Hematopoietic multipotent progenitor cell (in vitro differentiated cells): ENCODE measurements around the gene ACSL6. TPM values are rescaled to one million over a fixed set of nuclear protein-coding genes. Genes with fewer than 3 reads are reported as not detected.
A peak's percentile ranks its signal among the peaks of the same experiment; 100 is the strongest.

Experiments used
- DNase-seq, 3 donors: peaks; one replicate each; pipeline ENCODE4 v3.0.0-alpha.2; 2011 to 2015; ENCODE audit warnings: low read depth in 2 of 3, low spot score in 2 of 3
- total RNA-seq: library from RNA; depleted of rRNA; stranded (reverse); fragments of >200 nt; gene quantifications from one replicate; pipeline ENCODE4 v1.2.3, GENCODE V29; 2012

The ACSL6 gene
- total RNA-seq, 1 donor, result 0.27 TPM

DNA sequence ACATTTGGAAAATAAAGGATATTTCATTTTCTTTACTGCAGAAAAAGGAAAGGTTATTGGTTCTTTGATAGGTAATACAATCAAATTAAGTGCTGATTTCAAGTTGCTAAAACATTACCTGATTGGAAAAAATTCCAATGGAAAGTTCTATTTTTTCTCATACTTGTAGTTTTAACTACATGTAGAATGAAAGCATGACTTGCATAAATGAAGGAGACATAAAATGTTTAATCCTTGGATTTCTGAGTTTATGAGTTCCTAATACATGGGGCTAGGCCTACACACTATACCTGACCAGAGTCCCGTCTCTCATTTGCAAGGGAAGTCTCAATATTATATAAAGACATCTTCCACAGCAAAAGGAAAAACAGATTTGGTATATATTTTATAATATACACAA lies 60.8 kb downstream of the ACSL6 start:
- no peak for DNase-seq

DNA sequence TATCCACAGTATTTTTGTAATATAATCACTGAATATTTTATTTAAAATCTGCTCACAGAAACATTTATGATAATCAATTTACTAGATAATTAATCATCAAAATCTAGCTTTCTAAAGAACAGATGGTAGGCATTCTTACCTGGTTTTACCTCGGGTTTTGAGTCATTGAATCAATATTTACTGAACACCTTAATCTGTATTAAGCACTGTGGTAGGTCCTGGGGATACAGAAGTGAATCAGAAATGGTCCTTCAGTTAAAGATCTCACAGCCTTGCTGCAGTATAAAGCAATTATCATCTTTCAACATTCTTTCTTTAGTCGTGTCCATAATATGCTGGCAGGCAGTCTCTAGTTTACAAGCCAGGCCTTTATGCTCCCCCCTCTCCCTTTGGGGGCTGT lies 64.0 kb downstream of the ACSL6 start:
- no peak for DNase-seq

DNA sequence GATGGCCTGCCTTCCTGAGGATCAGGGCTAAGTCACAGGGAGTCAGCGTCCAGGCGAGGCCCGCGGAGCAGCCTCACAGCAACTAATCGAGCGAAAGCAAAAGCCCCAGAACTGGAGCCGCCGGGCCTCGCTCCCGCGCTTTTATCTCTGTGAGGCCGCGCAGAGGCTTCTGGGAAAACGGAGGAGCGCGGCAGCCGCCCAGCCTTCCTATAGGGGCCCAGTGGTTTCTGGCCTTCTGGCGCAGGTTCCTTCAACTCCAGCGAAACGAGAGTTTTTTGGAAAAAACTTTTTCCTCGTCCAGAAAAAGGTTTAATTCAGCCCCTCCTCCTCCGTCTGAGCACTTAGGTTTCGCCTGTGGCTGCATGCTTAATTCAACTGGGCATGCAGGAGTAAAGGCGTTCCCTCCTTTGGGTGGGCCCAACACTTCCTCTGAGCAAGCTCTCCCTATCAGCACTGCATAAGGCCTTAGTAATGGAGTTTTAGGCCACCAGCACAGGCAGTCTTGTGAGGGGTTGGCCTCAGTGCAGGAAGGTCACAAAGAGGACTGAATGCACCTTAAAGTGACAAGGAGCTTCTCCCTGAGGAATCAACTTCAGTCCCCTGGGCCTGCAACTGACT lies 65.8 kb downstream of the ACSL6 start, which contains the start of gene MEIKIN:
MEIKIN (minus strand) TSS at position 113 of the 618 bp plus-strand sequence. CDS start 158 bp downstream, outside the sequence.
- DNase-seq, result no peak

GRCh38 chr5:131944702-131945550 lies 66.5 kb downstream of the ACSL6 start:
- DNase-seq, result peak in 1 of 3 donors; percentile 11

GRCh38 chr5:131943916-131944315 lies 67.5 kb downstream of the ACSL6 start:
- peak in 1 of 3 donors; percentile 10 for DNase-seq

GRCh38 chr5:131942016-131942415 lies 69.4 kb downstream of the ACSL6 start:
- no peak for DNase-seq

DNA sequence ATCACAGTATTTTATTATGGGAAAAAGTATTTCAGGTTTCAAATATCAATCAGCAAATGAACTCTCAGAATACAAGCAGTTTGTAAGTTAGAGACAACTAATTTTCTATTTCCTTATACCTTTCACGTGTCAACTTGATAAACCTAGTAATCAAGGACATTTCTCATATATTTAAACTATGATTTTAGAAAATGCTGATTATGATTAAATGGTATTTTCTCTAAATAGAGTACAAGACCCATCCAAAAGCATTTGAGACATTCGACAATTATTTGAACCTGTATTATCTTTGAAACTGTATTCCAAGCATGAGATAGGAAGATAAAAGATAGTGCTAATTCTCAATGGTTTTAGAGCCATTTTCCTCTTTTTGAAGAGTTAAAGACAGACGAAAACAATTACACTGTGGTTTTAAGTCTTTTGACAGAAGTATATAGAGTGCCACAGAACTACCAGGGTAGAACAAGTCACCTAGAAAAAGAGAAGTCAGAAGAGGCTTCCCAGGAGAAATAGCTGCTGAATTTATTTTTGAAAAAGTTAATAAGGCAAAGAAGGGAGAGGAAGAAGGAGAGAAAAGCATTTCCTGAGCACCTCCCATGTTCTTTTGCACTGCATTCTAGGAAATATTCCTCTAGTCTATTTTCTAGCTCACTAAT lies 71.6 kb downstream of the ACSL6 start:
- no peak for DNase-seq

DNA sequence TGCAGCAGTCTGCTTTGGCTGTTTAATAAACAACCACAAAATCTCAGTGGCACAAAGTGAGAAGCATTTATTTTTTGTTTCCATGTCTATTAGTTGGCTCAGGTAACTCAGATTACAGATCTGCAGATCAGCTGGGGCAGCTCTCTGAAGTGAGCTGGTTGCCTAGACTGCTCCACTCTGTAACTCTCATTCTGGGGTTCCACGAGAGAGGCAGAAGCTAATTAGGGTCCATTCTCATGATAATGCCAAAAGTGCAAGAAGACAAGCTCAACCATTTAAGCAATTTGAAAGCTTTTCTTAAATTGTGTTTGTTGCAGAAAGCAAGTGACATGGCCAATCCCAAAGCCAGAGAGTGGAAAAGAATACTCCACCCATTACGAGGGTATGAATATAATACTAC lies 79.2 kb downstream of the ACSL6 start:
- no peak for DNase-seq

GRCh38 chr5:131928957-131929356 lies 82.5 kb downstream of the ACSL6 start:
- no peak for DNase-seq

DNA sequence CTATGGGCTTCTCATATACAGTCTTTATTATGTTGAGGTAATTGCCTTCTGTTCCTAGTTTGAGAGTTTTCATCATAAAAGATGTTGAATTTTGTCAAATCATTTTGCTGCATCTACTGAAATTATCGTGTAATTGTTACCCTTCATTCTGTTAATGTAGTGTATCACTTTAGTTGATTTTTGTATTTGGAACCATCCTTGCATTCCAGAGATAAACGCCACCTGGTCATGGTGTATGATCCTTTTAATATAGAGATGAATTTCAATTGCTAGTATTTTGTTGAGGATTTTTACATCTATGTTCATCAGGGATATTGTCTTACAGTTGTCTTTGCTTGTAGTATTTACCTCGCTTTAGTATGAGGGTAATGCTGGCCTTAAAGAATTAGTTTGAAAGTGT lies 85.3 kb downstream of the ACSL6 start:
- DNase-seq, result no peak

GRCh38 chr5:131916481-131916880 lies 95.0 kb downstream of the ACSL6 start:
- no peak for DNase-seq

DNA sequence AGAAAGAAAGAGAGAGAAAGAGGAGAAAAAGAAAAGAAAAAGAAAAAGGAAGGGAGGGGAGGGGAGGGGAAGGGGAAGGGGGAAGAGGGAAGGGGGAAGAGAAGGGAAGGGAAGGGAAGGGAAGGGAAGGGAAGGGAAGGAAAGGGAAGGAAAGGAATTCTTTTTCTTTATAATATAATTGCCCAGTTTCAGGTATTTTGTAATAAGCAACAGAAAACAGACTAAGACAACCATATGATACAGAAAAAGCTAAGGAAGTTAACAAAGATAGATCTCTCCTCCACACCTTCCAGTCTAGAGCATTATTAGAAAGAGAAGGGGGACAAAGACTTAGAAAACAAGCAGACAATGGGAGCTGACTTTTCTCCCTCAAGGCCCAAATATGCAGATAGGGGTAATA lies 97.0 kb downstream of the ACSL6 start:
- DNase-seq, result no peak

GRCh38 chr5:131913603-131914002 lies 97.9 kb downstream of the ACSL6 start:
- DNase-seq, result no peak

GRCh38 chr5:131906668-131907067 lies 104.8 kb downstream of the ACSL6 start:
- DNase-seq, result no peak

DNA sequence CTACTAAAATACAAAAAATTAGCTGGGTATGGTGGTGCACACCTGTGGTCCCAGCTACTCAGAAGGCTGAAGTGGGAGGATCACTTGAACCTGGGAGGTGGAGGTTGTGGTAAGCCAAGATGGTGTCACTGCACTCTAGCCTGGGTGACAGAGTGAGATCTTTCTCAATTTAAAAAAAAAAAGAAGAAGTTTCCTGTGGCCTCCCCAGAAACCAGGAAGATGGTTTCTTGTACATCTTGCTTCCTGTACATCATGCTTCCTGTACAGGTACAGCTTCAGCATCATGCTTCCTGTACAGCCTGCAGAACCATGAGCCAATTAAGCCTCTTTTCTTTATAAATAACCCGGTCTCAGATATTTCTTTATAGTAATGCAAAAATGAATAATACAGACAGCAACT lies 109.2 kb downstream of the ACSL6 start:
- DNase-seq, result peak in 1 of 3 donors; percentile 35

Other genes starting within 250 kb of the ACSL6 start
- gene FNIP1, start 214.6 kb downstream of the ACSL6 start, total RNA-seq, result 45.8 TPM
- not detected for gene MEIKIN, start 66.0 kb downstream of the ACSL6 start, total RNA-seq
- not detected for gene IL3, start 49.0 kb upstream of the ACSL6 start, total RNA-seq
- gene CSF2, start 62.1 kb upstream of the ACSL6 start, total RNA-seq, result not detected
- gene P4HA2, start 216.2 kb upstream of the ACSL6 start, total RNA-seq, result 0.54 TPM
- 1.6 TPM for gene PDLIM4, start 246.0 kb upstream of the ACSL6 start, total RNA-seq